ENCODE data around the gene RNU1-1.
"Not testable (repeated sequence)": the region's sequence is repeated elsewhere in the genome, so short reads cannot be mapped to it uniquely, and the experiment has no call there.

GRCh38 chr1:16483146-16483545, 30.9 kb downstream of the RNU1-1 start:
- not testable (repeated sequence) for TF ChIP-seq RBBP5 (IDR thresholded peaks at IDR 0.05; ENCODE audit: borderline replicate concordance, low read depth, low read length); RXRA (IDR thresholded peaks at IDR 0.05; ENCODE audit: insufficient read depth, low read depth, low read length)
- TF ChIP-seq, protein P1, sequence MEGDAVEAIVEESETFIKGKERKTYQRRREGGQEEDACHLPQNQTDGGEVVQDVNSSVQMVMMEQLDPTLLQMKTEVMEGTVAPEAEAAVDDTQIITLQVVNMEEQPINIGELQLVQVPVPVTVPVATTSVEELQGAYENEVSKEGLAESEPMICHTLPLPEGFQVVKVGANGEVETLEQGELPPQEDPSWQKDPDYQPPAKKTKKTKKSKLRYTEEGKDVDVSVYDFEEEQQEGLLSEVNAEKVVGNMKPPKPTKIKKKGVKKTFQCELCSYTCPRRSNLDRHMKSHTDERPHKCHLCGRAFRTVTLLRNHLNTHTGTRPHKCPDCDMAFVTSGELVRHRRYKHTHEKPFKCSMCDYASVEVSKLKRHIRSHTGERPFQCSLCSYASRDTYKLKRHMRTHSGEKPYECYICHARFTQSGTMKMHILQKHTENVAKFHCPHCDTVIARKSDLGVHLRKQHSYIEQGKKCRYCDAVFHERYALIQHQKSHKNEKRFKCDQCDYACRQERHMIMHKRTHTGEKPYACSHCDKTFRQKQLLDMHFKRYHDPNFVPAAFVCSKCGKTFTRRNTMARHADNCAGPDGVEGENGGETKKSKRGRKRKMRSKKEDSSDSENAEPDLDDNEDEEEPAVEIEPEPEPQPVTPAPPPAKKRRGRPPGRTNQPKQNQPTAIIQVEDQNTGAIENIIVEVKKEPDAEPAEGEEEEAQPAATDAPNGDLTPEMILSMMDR (IDR thresholded peaks at IDR 0.05; ENCODE audit: control extremely low read depth in 1 of 3, insufficient read depth in 1 of 3, low read depth in 1 of 3, low read length in 3 of 3), result not testable (repeated sequence)

Data from H1 (cell line).